Ishikawa (cell line): ENCODE measurements around the gene CUEDC2.
A peak's percentile ranks its signal among the peaks of the same experiment; 100 is the strongest.

Experiments used
- CEBPB ChIP-seq: IDR thresholded peaks from 2 replicates; pipeline ENCODE4 v1.6.1; 2012
- CREB1 ChIP-seq: IDR thresholded peaks from 2 replicates; pipeline ENCODE4 v1.6.1; 2012; ENCODE audit warnings: low read depth
- EGR1 ChIP-seq: IDR thresholded peaks from 2 replicates; pipeline ENCODE4 v1.6.1; 2012
- EP300 ChIP-seq: IDR thresholded peaks from 2 replicates; pipeline ENCODE4 v1.6.1; 2012; ENCODE audit warnings: borderline replicate concordance
- FOXM1 ChIP-seq: IDR thresholded peaks from 2 replicates; pipeline ENCODE4 v1.6.1; 2012; ENCODE audit warnings: low read depth, borderline replicate concordance
- NFIC ChIP-seq: IDR thresholded peaks from 2 replicates; pipeline ENCODE4 v1.6.1; 2012
- RAD21 ChIP-seq: IDR thresholded peaks from 2 replicates; pipeline ENCODE4 v1.6.1; 2012; ENCODE audit warnings: low read depth
- TAF1 ChIP-seq: IDR thresholded peaks from 2 replicates; pipeline ENCODE4 v1.6.1; 2012; ENCODE audit warnings: low read depth, mild to moderate bottlenecking
- TCF12 ChIP-seq: IDR thresholded peaks from 2 replicates; pipeline ENCODE4 v1.6.1; 2012; ENCODE audit warnings: low read depth
- TEAD4 ChIP-seq: IDR thresholded peaks from 2 replicates; pipeline ENCODE4 v1.6.1; 2012
- YY1 ChIP-seq: IDR thresholded peaks from 2 replicates; pipeline ENCODE4 v1.6.1; 2012; ENCODE audit warnings: low read depth
- ZBTB7A ChIP-seq: IDR thresholded peaks from 2 replicates; pipeline ENCODE4 v1.6.1; 2012; ENCODE audit warnings: low read depth
- TF ChIP-seq, protein P1 (sequence below): IDR thresholded peaks from 2 replicates; pipeline ENCODE4 v1.6.1; 2012; ENCODE audit warnings: low read depth, mild to moderate bottlenecking
- TF ChIP-seq, protein P2 (sequence below): IDR thresholded peaks from 2 replicates; pipeline ENCODE4 v1.6.1; 2012
- TF ChIP-seq, protein P3 (sequence below): IDR thresholded peaks from 2 replicates; pipeline ENCODE4 v1.6.1; 2012

Gene CUEDC2

DNA sequence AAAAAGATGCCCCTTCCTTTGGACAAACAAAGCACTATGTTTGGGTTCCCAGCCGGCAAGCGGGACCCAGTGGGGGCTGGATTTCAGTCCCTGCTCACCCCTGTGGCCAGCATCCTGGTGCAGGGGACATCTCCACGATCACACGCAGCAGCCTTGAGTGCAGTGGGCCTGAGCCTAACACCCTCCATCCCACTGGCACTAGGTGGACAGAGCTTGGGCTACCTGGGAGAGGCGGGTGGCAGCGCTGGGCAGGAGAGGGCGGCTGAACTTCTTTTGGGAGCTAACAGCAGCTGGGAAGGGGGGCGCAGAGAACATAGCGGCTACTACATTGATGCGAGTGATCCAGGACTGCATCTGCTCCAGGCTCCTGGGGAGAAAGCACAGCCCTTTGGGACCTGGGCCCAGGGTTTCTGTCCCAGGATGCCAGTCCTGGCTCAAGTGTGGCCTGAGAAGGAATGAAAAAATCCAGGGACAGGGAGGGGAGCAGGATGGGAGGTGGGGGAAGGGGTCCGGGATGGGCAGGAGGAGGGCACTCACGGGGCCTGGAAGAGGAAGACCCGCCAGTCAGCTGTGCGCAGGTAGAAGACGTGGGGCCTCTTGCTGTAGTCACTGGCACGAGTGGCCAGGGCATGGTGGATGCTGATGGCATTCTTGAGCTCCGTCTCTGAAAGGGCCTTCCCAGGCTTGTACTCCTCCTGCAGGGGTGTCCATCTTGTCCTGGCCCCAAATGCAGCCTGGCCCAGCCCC lies 27.8 kb downstream of the CUEDC2 start:
- TF ChIP-seq FOXM1 (no peak), NFIC (no peak), RAD21 (no peak), TAF1 (no peak), CREB1 (no peak), EGR1 (no peak), TEAD4 (no peak)
- TF ChIP-seq, protein P1, sequence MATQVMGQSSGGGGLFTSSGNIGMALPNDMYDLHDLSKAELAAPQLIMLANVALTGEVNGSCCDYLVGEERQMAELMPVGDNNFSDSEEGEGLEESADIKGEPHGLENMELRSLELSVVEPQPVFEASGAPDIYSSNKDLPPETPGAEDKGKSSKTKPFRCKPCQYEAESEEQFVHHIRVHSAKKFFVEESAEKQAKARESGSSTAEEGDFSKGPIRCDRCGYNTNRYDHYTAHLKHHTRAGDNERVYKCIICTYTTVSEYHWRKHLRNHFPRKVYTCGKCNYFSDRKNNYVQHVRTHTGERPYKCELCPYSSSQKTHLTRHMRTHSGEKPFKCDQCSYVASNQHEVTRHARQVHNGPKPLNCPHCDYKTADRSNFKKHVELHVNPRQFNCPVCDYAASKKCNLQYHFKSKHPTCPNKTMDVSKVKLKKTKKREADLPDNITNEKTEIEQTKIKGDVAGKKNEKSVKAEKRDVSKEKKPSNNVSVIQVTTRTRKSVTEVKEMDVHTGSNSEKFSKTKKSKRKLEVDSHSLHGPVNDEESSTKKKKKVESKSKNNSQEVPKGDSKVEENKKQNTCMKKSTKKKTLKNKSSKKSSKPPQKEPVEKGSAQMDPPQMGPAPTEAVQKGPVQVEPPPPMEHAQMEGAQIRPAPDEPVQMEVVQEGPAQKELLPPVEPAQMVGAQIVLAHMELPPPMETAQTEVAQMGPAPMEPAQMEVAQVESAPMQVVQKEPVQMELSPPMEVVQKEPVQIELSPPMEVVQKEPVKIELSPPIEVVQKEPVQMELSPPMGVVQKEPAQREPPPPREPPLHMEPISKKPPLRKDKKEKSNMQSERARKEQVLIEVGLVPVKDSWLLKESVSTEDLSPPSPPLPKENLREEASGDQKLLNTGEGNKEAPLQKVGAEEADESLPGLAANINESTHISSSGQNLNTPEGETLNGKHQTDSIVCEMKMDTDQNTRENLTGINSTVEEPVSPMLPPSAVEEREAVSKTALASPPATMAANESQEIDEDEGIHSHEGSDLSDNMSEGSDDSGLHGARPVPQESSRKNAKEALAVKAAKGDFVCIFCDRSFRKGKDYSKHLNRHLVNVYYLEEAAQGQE = no peak

DNA sequence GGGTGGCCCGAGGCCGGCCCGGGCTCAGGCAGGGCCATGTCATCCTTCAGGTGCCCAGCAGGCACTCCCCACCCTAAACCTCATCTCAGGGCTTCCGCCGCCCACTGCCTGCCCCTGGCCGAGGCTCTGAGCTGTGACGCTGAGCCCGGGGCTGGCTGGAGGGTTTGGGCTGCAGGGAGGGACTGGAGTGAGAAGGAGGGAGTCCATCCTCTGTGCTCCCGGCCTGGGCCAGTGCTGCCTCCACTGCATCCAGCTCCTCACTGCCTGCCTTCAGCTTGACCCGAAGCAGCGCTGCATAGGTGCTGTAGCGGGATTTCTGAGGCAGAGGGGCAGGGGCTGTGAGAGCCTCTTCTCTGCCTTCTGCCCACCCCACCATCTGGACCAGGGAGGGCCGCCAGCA lies 29.3 kb downstream of the CUEDC2 start:
- TF ChIP-seq FOXM1 (no peak), YY1 (no peak), ZBTB7A (no peak), CEBPB (no peak), TCF12 (no peak), RAD21 (no peak), NFIC (no peak), EGR1 (no peak)
- TF ChIP-seq, protein P1 = no peak

DNA sequence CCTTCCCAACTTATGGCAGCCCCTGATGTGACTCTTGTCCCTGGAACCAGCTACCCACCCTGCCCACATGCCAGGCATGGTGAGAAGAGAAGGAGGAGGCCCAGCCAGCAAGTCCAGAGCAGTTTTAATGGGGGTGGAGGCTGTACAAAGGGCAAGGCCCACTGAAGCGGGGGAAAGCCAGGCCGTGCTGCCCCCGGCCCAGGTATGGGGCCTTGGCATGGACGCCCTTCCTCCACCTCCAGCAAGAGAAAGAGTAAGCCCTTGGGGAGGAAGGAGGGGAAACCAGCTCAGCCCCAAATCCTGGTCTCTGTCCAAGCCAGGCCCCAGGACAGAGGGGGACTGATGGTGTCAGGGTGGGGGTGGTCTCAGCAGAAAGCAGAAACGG lies 29.9 kb downstream of the CUEDC2 start:
- no peak for TF ChIP-seq ZBTB7A
- no peak for TF ChIP-seq FOXM1
- no peak for TF ChIP-seq TEAD4
- TF ChIP-seq CEBPB = no peak
- TF ChIP-seq TAF1 = no peak
- TF ChIP-seq EP300 = no peak
- no peak for TF ChIP-seq EGR1
- TF ChIP-seq, protein P2, sequence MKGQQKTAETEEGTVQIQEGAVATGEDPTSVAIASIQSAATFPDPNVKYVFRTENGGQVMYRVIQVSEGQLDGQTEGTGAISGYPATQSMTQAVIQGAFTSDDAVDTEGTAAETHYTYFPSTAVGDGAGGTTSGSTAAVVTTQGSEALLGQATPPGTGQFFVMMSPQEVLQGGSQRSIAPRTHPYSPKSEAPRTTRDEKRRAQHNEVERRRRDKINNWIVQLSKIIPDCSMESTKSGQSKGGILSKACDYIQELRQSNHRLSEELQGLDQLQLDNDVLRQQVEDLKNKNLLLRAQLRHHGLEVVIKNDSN = no peak
- TF ChIP-seq RAD21 = no peak
- TF ChIP-seq YY1 = no peak
- no peak for TF ChIP-seq TCF12
- TF ChIP-seq, protein P1 = no peak
- TF ChIP-seq CREB1 = no peak
- TF ChIP-seq, protein P3, sequence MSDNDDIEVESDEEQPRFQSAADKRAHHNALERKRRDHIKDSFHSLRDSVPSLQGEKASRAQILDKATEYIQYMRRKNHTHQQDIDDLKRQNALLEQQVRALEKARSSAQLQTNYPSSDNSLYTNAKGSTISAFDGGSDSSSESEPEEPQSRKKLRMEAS = no peak

DNA sequence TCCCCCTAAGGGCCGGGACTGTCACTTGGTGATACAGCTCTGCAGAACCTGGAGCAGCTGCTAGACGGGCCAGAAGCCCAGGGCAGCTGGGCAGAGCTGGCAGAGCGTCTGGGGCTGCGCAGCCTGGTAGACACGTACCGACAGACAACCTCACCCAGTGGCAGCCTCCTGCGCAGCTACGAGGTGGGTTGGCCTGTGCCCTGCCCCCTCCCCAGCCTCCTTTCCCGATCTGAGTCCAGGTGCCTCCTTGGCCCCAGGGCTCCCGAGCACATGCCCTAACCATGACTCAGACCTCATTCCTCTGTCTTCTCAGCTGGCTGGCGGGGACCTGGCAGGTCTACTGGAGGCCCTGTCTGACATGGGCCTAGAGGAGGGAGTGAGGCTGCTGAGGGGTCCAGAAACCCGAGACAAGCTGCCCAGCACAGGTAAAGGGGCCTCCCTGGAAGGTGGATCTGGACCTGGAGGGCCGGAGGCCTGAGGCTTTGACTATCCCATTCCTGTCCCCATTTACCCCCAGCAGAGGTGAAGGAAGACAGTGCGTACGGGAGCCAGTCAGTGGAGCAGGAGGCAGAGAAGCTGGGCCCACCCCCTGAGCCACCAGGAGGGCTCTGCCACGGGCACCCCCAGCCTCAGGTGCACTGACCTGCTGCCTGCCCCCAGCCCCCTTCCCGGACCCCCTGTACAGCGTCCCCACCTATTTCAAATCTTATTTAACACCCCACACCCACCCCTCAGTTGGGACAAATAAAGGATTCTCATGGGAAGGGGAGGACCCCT lies 30.5 kb downstream of the CUEDC2 start:
- no peak for TF ChIP-seq CEBPB
- TF ChIP-seq TEAD4 = peak; percentile 87
- 0 out of 2 replicates have a peak, but pooled peaks have one; percentile 38 for TF ChIP-seq ZBTB7A
- no peak for TF ChIP-seq EGR1
- no peak for TF ChIP-seq CREB1
- TF ChIP-seq, protein P3 = peak; percentile 81
- no peak for TF ChIP-seq NFIC
- peak; percentile 67 for TF ChIP-seq TCF12

DNA sequence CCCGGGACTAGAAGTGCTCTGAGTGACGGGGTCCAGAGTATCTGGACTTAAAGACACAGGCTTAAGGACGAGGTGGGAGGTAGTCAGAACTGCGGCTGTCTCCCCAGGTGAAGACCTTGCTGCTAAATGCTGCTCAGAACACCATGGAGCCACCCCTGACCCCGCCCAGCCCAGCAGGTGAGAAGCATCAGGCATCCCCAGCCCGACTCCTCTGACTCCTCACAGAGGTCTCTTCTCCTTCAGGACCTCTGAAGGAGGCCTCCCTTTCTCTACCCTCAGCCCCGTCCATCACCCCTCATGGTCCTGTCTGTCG lies 31.1 kb downstream of the CUEDC2 start:
- TF ChIP-seq, protein P1 = no peak
- TF ChIP-seq FOXM1 = no peak
- TF ChIP-seq CREB1 = no peak
- TF ChIP-seq ZBTB7A = no peak
- no peak for TF ChIP-seq CEBPB
- no peak for TF ChIP-seq EGR1
- no peak for TF ChIP-seq EP300
- no peak for TF ChIP-seq YY1
- no peak for TF ChIP-seq TCF12
